ENCODE measurements around the gene ZDHHC11B.
"Not testable (repeated sequence)": the region's sequence is repeated elsewhere in the genome, so short reads cannot be mapped to it uniquely, and the experiment has no call there.

Gene ZDHHC11B

GRCh38 chr5:784428-785177, at the start of gene ZDHHC11B:
TSS of gene ZDHHC11B (minus strand) at chr5:784729. CDS start at chr5:766919, 17,810 bp downstream.
- peak; percentile 90 for DNase-seq

GRCh38 chr5:834013-834412, 49.5 kb upstream of the ZDHHC11B start:
- not testable (repeated sequence) for DNase-seq

- DNase-seq = not testable (repeated sequence)
Measured at GRCh38 chr5:828194-828593, 43.7 kb upstream of the ZDHHC11B start.

- not testable (repeated sequence) for DNase-seq
Measured at GRCh38 chr5:825544-825943, 41.0 kb upstream of the ZDHHC11B start.

DNA sequence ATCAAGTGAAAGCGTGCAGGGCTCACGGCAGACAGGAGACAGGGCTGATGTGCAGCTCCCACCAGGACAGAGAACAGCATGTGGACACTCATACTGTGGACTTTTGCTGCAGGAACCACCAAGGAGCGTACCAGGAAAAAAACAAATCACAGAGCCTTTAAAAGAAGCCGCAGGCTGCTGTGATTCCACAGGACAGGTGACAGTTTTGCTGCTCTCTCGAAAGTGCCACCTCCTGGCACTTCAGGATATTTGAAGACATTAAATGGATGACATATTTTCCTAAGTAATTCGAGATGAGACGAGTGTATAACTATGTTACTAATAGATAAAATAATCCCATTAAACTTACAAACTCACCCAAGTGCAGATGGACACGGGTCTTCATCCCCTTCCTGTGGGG, 37.0 kb upstream of the ZDHHC11B start:
- no peak for DNase-seq

GRCh38 chr5:820245-820644, 35.7 kb upstream of the ZDHHC11B start:
- no peak for DNase-seq

- no peak for DNase-seq
Measured at GRCh38 chr5:819078-819477, 34.5 kb upstream of the ZDHHC11B start.

DNA sequence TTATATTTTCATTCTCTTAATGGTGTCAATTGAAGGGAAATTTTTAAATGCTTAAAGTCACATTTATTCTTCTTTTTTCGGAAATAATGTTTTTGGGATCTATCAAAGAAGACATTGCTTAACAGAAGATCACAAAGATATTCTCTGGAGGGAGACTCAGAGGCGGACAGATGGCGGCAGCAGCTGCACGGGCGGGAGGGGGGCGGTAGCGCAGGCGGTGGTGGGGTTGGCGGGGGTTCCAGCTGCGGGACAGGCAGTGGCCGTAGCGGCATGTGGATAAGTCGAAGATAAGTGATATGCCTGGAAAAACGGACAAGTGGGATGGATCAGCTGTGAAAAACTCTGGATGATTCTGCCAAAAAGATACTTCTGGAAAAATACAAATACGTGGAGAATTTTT, 31.6 kb upstream of the ZDHHC11B start:
- DNase-seq = no peak

DNA sequence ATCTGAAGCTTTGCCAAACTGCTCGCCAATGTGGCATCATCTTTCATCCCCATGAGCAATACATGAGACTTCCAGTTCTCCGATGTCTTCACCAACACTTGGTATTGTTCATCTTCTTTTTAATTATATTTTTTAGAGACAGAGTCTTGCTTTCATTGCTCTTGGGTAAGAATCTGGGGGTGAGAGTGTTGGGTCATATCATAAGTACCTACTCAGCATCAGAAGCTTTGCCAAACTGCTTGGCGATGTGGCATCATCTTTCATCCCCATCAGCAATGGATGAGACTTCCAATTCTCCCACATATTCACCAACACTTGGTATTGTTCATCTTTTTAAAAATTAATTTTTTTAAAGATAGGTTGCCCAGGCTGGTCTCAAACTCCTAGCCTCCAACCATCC, 30.9 kb upstream of the ZDHHC11B start:
- no peak for DNase-seq

GRCh38 chr5:813575-813974, 29.0 kb upstream of the ZDHHC11B start:
- not testable (repeated sequence) for DNase-seq

- DNase-seq = not testable (repeated sequence)
Measured at GRCh38 chr5:811384-811783, 26.9 kb upstream of the ZDHHC11B start.

- not testable (repeated sequence) for DNase-seq
Measured at GRCh38 chr5:807719-808514, 23.4 kb upstream of the ZDHHC11B start.

GRCh38 chr5:801472-801871, 16.9 kb upstream of the ZDHHC11B start:
- DNase-seq = no peak

GRCh38 chr5:801055-801454, 16.5 kb upstream of the ZDHHC11B start:
- DNase-seq = not testable (repeated sequence)

DNA sequence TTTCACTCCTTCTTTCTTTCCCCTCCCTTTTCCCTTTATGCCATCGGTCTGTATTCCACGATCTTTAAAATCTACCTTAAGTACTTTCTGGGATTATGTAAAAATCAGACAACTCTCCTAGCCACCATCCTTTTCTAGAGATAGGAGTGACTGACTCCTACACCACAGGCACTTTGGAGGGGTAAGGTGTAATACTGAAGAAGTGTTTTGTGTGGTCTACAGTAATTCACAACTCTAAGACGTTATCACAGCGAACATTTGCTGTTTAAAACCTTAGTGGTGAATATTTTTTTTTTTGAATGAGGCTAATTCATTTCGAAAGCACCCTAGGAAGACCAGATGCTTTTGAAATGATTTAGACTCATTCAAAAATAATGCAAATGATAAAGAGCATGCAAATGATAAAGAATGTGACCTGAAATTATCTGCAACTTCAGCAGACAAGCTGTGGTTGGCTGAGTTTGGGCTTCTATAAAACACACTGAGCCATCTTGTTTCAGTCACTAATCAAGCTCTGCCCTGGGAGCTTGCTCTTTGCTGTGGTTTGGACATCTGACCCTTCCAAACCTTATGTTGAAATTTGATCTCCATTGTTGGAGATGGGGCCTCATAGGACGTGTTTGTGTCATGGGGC, 14.1 kb upstream of the ZDHHC11B start:
- not testable (repeated sequence) for DNase-seq

GRCh38 chr5:797986-798385, 13.5 kb upstream of the ZDHHC11B start:
- DNase-seq = not testable (repeated sequence)

GRCh38 chr5:795873-796272, 11.3 kb upstream of the ZDHHC11B start:
- DNase-seq = not testable (repeated sequence)

GRCh38 chr5:794948-795347, 10.4 kb upstream of the ZDHHC11B start:
- not testable (repeated sequence) for DNase-seq

DNA sequence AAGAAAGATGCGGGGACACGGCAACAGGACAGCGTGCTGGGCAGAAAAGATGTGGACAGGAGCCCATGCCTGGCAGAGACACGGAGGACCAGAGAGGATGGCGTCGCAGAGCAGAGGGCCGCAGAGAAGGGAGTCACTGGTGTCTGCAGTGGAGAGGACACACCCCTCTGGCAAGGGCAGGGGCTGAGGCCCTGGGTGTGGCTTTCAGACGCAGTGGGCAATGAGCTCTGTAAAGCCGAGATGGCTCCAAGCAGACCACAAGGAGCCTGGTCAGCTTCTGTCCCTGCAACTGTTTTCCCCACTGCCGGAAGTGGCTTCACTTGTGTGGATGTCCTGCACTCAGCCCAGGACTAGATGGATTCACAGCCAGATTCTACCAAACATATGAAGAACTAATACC, 4.2 kb upstream of the ZDHHC11B start:
- not testable (repeated sequence) for DNase-seq

DNA sequence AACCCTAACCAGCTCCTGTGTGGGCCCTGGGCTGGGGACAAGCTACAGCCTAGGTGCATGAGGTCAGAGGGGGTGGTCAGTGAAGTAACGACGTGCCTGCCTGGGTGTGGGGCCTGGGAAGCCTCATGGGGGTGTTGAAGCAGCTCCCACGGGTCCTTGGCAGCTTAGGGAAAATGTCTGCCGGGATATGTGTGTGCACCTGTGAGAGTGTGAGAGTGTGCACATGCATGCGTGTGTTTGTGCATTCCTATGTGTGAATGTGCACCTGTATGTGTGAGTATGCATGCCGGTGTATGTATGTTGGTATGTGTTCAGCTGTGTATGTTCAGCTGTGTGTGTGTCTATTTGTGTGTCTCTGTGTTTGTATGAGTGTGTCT, 3.3 kb upstream of the ZDHHC11B start:
- DNase-seq = not testable (repeated sequence)

- DNase-seq = not testable (repeated sequence)
Measured at GRCh38 chr5:787224-787856, 2.8 kb upstream of the ZDHHC11B start.

DNA sequence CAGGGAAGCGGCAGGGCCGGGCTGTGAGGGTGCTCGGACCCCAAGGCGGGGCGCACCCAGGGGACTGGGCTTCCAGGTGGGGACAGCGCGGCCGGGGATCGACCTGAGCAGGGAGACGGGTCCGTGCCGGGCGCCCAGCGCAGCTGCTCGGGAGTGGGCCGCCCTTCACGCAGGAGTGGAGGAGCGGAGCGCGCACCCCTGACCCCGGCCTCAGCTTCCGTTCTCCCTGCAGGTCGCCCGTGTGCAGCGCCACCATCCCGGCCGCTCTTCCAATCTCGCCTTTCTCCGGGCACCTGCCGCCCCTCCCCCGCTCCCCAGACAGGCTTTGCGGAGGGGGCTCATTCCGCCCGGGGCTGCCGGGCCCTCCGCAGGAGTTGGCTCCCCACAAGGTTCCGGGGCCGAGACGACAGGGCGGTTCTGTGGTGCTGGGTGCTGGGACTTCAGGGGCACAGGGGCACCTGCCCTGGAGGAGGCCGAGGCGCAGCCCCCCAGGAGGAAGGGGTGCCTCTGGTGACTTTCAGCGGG, 714 bp upstream of the ZDHHC11B start:
- DNase-seq = peak; percentile 16

All from right hindlimb (tissue), 1 donor.